ENCODE results near the gene OCRL. TPM values are rescaled to one million over a fixed set of nuclear protein-coding genes. Genes with fewer than 3 reads are reported as not detected.

OCRL gene
- total and polyA plus RNA-seq, 2 experiments from 2014 or later, result 3.9 to 16.5 TPM

GRCh38 chrX:129529685-129530281 lies 10.3 kb upstream of the OCRL start (continued):
- TF ChIP-seq ZNF462 (CRISPR knock-in tag; IDR thresholded peaks at IDR 0.05), result no peak
- no peak for TF ChIP-seq EZH2 (IDR thresholded peaks at IDR 0.05; ENCODE audit: low read depth, unreplicated experiment)
- TF ChIP-seq CTCF (conservative IDR thresholded peaks at IDR 0.05; ENCODE audit: low read depth in 2 of 2), result no peak
- no peak for TF ChIP-seq ETS1 (IDR thresholded peaks at IDR 0.05)
- TF ChIP-seq STAT1 (IDR thresholded peaks at IDR 0.05; ENCODE audit: unreplicated experiment), result no peak
- TF ChIP-seq EZH2phosphoT487 (IDR thresholded peaks at IDR 0.05; ENCODE audit: unreplicated experiment), result no peak
- no peak for TF ChIP-seq NANOG (IDR thresholded peaks at IDR 0.05; ENCODE audit: borderline replicate concordance)
- TF ChIP-seq POLR2AphosphoS5 (IDR thresholded peaks at IDR 0.05; ENCODE audit: low read depth), result no peak
- TF ChIP-seq ZNF331 (CRISPR knock-in tag; IDR thresholded peaks at IDR 0.05; ENCODE audit: low read depth), result no peak
- no peak for TF ChIP-seq JUNB (IDR thresholded peaks at IDR 0.05; ENCODE audit: unreplicated experiment)
